SK-N-SH (cell line): ENCODE data around the gene PDHX. TPM values are rescaled to one million over a fixed set of nuclear protein-coding genes. Genes with fewer than 3 reads are reported as not detected.

Experiments
- CTCF ChIA-PET: fragments of 300-600, 350-600 bp; formaldehyde crosslinking; extraction: SDS; loops from one replicate; lab custom pipeline; 2021; lab: Yijun Ruan, JAX
- POLR2A ChIA-PET: fragments of 350-600 bp; sonication (Branson Sonifier 250); formaldehyde crosslinking; extraction: SDS; loops from one replicate; lab custom pipeline; 2020; ENCODE audit warnings: antibody characterized with exemption, inconsistent platforms; lab: Yijun Ruan, JAX
- DNase-seq: peaks from one replicate; pipeline ENCODE4 v3.0.0; 2012
- H2AFZ ChIP-seq: fragments of 200-600 bp; sonication (generic); 2 replicates; pipeline ENCODE4 v1.8.1; 2016; ENCODE audit warnings: antibody characterized with exemption, mild to moderate bottlenecking, low read depth
- H3F3A ChIP-seq: fragments of 200-600 bp; sonication (generic); replicated peaks from 2 replicates; pipeline ENCODE3; 2016; ENCODE audit warnings: antibody characterized with exemption, mild to moderate bottlenecking; ENCODE audit not compliant: insufficient read depth
- H3K27ac ChIP-seq, 2 experiments: fragments of 200-500 bp in 1 of 2; fragments of 200-600 bp in 1 of 2; sonication (Bioruptor generic) in 1 of 2; sonication (generic), shearing (Covaris generic) in 1 of 2; 2 replicates each; pipeline versions ENCODE4 v1.5.1 to v1.6.1; 2014 to 2016; ENCODE audit warnings: low read depth in 2 of 2, inconsistent platforms in 1 of 2, low read length in 1 of 2, mild to moderate bottlenecking in 1 of 2, mixed read lengths in 1 of 2
- H3K27me3 ChIP-seq: fragments of 200-600 bp; sonication (generic), shearing (Covaris generic); 2 replicates; pipeline ENCODE4 v1.6.1; 2016; ENCODE audit warnings: mixed run types; ENCODE audit not compliant: insufficient read depth
- H3K36me3 ChIP-seq, 2 experiments: fragments of 200-500 bp in 1 of 2; fragments of 200-600 bp in 1 of 2; sonication (Bioruptor generic) in 1 of 2; sonication (generic) in 1 of 2; replicated peaks in 1 of 2; 2 replicates each; pipeline versions ENCODE3 to v1.5.1; 2014 to 2016; ENCODE audit warnings: low read length in 1 of 2, mild to moderate bottlenecking in 1 of 2; ENCODE audit not compliant: insufficient read depth in 2 of 2, control insufficient read depth in 1 of 2
- H3K4me1 ChIP-seq, 2 experiments: fragments of 200-500 bp in 1 of 2; fragments of 200-600 bp in 1 of 2; sonication (Bioruptor generic) in 1 of 2; sonication (generic), shearing (Covaris generic) in 1 of 2; 2 replicates each; pipeline versions ENCODE4 v1.5.1 to v1.6.1; 2014 to 2016; ENCODE audit warnings: low read depth in 1 of 2, low read length in 1 of 2, mixed run types in 1 of 2; ENCODE audit not compliant: insufficient read depth in 2 of 2, control insufficient read depth in 1 of 2
- H3K4me2 ChIP-seq: fragments of 200-600 bp; sonication (generic), shearing (Covaris generic); 2 replicates; pipeline ENCODE4 v1.6.1; 2017; ENCODE audit warnings: mixed run types
- H3K4me3 ChIP-seq, 2 experiments: fragments of 200-500 bp in 1 of 2; fragments of 200-600 bp in 1 of 2; sonication (Bioruptor generic) in 1 of 2; sonication (generic), shearing (Covaris generic) in 1 of 2; 2 replicates each; pipeline versions ENCODE4 v1.5.1 to v1.8.1; 2014 to 2016; ENCODE audit warnings: low read depth in 2 of 2, inconsistent platforms in 1 of 2, low read length in 1 of 2, mild to moderate bottlenecking in 1 of 2, mixed read lengths in 1 of 2, moderate library complexity in 1 of 2
- H3K79me2 ChIP-seq: fragments of 200-600 bp; sonication (generic); 2 replicates; pipeline ENCODE4 v1.8.1; 2017; ENCODE audit warnings: mild to moderate bottlenecking; ENCODE audit not compliant: insufficient read depth
- H3K9ac ChIP-seq: fragments of 200-600 bp; sonication (generic); 2 replicates; pipeline ENCODE4 v1.6.1; 2017; ENCODE audit warnings: mixed run types
- H3K9me2 ChIP-seq: fragments of 200-600 bp; sonication (generic); 2 replicates; pipeline ENCODE4 v1.6.1; 2017; ENCODE audit warnings: mixed run types
- H3K9me3 ChIP-seq: fragments of 200-600 bp; sonication (generic); 2 replicates; pipeline ENCODE4 v1.6.1; 2017; ENCODE audit warnings: mixed run types, mild to moderate bottlenecking, moderate library complexity
- H4K20me1 ChIP-seq: fragments of 200-600 bp; sonication (generic); 2 replicates; pipeline ENCODE4 v1.6.1; 2017; ENCODE audit warnings: mild to moderate bottlenecking, mixed run types; ENCODE audit not compliant: insufficient read depth
- CHD2 ChIP-seq: fragments of 150-350 bp; IDR thresholded peaks from 2 replicates; pipeline ENCODE4 v1.6.1; 2018; ENCODE audit warnings: low read length; ENCODE audit not compliant: partially characterized antibody
- CTCF ChIP-seq: fragments of 200-600 bp; sonication (generic); IDR thresholded peaks from 2 replicates; pipeline ENCODE4 v1.6.1; 2017; ENCODE audit warnings: antibody characterized with exemption, mild to moderate bottlenecking, moderate library complexity
- EP300 ChIP-seq, 2 experiments: IDR thresholded peaks; 2 replicates each; pipeline versions ENCODE4 v1.4.0 to v1.6.1; 2012; ENCODE audit warnings: borderline replicate concordance in 1 of 2, low read depth in 1 of 2, low read length in 1 of 2
- FOSL2 ChIP-seq: IDR thresholded peaks from 2 replicates; pipeline ENCODE4 v1.4.0; 2012; ENCODE audit warnings: low read depth, mild to moderate bottlenecking, moderate library complexity, borderline replicate concordance
- FOXJ3 ChIP-seq: sonication (generic); formaldehyde crosslinking; IDR thresholded peaks from 2 replicates; pipeline ENCODE4 v1.5.1; 2020; ENCODE audit warnings: mild to moderate bottlenecking, missing genetic modification reagents
- FOXM1 ChIP-seq: IDR thresholded peaks from 2 replicates; pipeline ENCODE4 v1.4.0; 2012; ENCODE audit warnings: low read depth, mild to moderate bottlenecking
- JUND ChIP-seq: IDR thresholded peaks from 2 replicates; pipeline ENCODE4 v1.4.0; 2012
- MXI1 ChIP-seq: IDR thresholded peaks from 2 replicates; pipeline ENCODE4 v1.6.1; 2012; ENCODE audit warnings: mild to moderate bottlenecking, low read depth, low read length, improper control_type of control experiment
- NFIC ChIP-seq: IDR thresholded peaks from 2 replicates; pipeline ENCODE4 v1.4.0; 2012; ENCODE audit warnings: borderline replicate concordance
- NRF1 ChIP-seq: IDR thresholded peaks from 2 replicates; pipeline ENCODE4 v1.6.1; 2012; ENCODE audit warnings: low read depth, mild to moderate bottlenecking, low read length
- RAD21 ChIP-seq: IDR thresholded peaks from 2 replicates; pipeline ENCODE4 v1.6.1; 2012; ENCODE audit warnings: mild to moderate bottlenecking, low read length
- RCOR1 ChIP-seq: fragments of 150-350 bp; IDR thresholded peaks from 2 replicates; pipeline ENCODE4 v1.6.1; 2017; ENCODE audit warnings: antibody characterized with exemption, low read length
- RXRA ChIP-seq: IDR thresholded peaks from 2 replicates; pipeline ENCODE4 v1.4.0; 2012; ENCODE audit warnings: low read depth, mild to moderate bottlenecking, borderline replicate concordance
- SMC3 ChIP-seq: IDR thresholded peaks from 2 replicates; pipeline ENCODE4 v1.6.1; 2012; ENCODE audit warnings: low read depth, low read length, improper control_type of control experiment
- TCF12 ChIP-seq: IDR thresholded peaks from 2 replicates; pipeline ENCODE4 v1.4.0; 2012
- TEAD4 ChIP-seq: IDR thresholded peaks from 2 replicates; pipeline ENCODE4 v1.4.0; 2012; ENCODE audit warnings: mild to moderate bottlenecking, borderline replicate concordance; ENCODE audit not compliant: insufficient read depth
- USF1 ChIP-seq: IDR thresholded peaks from 2 replicates; pipeline ENCODE4 v1.4.0; 2012; ENCODE audit warnings: low read depth, borderline replicate concordance
- WGBS: methylation state at CpG from one replicate; pipeline ENCODE4 v1.1.6; 2017; ENCODE audit warnings: low lambda C conversion rate; 5-methylcytosine and 5-hydroxymethylcytosine counted together
- polyA plus RNA-seq, 3 experiments: library from polyadenylated mRNA; depleted of rRNA; stranded (reverse); fragments of >200 nt; gene quantifications; 2 replicates each; pipeline ENCODE4 v1.2.3, GENCODE V29; 2012

PDHX gene
- polyA plus RNA-seq, 1 of the 3 experiments (the other 2 are of a cell fraction), result 14.8 TPM

- Histone ChIP-seq H3K9me2 (no peaks in the 10 kb centered on the region), H3K9ac (no peak overlapping the region), H2AFZ (no peak overlapping the region), H3K27me3 (no peaks in the 10 kb centered on the region), H3K79me2 (no peaks in the 10 kb centered on the region), H3K4me1 (peaks cover 0 to 9% of the 10 kb centered on the region in 2 experiments), H3K36me3 (no peaks in the 10 kb centered on the region), H3K9me3 (no peaks in the 10 kb centered on the region), H4K20me1 (no peaks in the 10 kb centered on the region), H3K27ac (no peak overlapping the region), H3K4me3 (no peak overlapping the region), H3K4me2 (no peak overlapping the region), H3F3A (peaks cover 9% of the 10 kb centered on the region)
- ChIA-PET POLR2A (no interaction called here), CTCF (interaction anchor here (3.0 kb wide), 1 partner anchor 299 kb away, joined by 12 read pairs; no protein-coding TSS in a partner anchor)
- no peak for DNase-seq
- TF ChIP-seq CHD2 (no peak), MXI1 (no peak), TEAD4 (no peak), FOXJ3 (CRISPR knock-in tag) (no peak), NRF1 (no peak), TCF12 (no peak), RXRA (no peak), SMC3 (no peak), RCOR1 (no peak), CTCF (no peak), RAD21 (no peak)
- WGBS, result 90% methylated on average over 2 of the region's 2 CpGs
These were observed 90.9 kb downstream of the PDHX start for GRCh38 chr11:35007277-35007676.

GRCh38 chr11:35009191-35009943, 92.9 kb downstream of the PDHX start:
- peak overlapping the region in 1 of 2 experiments; percentile 58; a peak in 2 of 4 replicates for H3K27ac ChIP-seq
- DNase-seq, result no peak
- WGBS, result 54% methylated on average over 5 of the region's 5 CpGs

More at GRCh38 chr11:35009191-35009943, 92.9 kb downstream of the PDHX start:
- H3K4me1 ChIP-seq, result peaks cover 0 to 9% of the 10 kb centered on the region in 2 experiments
- H3K36me3 ChIP-seq, result no peaks in the 10 kb centered on the region
- H2AFZ ChIP-seq, result no peak overlapping the region
- ChIA-PET POLR2A (no interaction called here), CTCF (interaction anchor here (1.0 to 3.0 kb wide), 4 partner anchors 10 to 377 kb away, joined by 3 to 12 read pairs (median 4); no protein-coding TSS in a partner anchor)
- H3K9me2 ChIP-seq, result no peaks in the 10 kb centered on the region
- H3K27me3 ChIP-seq, result no peaks in the 10 kb centered on the region
- H4K20me1 ChIP-seq, result no peaks in the 10 kb centered on the region
- H3F3A ChIP-seq, result peaks cover 8% of the 10 kb centered on the region
- no peaks in the 10 kb centered on the region for H3K79me2 ChIP-seq
- H3K9me3 ChIP-seq, result no peaks in the 10 kb centered on the region
- peak overlapping the region; percentile 17; the same call in 1 of the 2 replicates for H3K4me2 ChIP-seq
- no peak overlapping the region for H3K4me3 ChIP-seq
- peak; percentile 22; the same call in 1 of the 2 replicates for TF ChIP-seq JUND
- 0 out of 4 replicates have a peak, but pooled peaks of 1 of the 2 experiments have one; percentile 7 for TF ChIP-seq EP300 (IDR thresholded peaks at IDR 0.05; ENCODE audit: borderline replicate concordance in 1 of 2, low read depth in 1 of 2, low read length in 1 of 2)
- TF ChIP-seq FOXM1, result no peak
- TF ChIP-seq USF1, result no peak
- TF ChIP-seq FOSL2, result peak; percentile 28; the same call in 1 of the 2 replicates
- peak; percentile 38; the same call in 1 of the 2 replicates for TF ChIP-seq NFIC
- no peak for TF ChIP-seq SMC3
- TF ChIP-seq TCF12, result peak; percentile 7; the same call in 1 of the 2 replicates
- H3K9ac ChIP-seq, result no peak overlapping the region
